Measurements from ENCODE around the gene KIAA0513.

GRCh38 chr16:85003076-85003475, 24.5 kb upstream of the KIAA0513 start:
- TF ChIP-seq POLR2A (IDR thresholded peaks at IDR 0.05; ENCODE audit: extremely low read depth, insufficient read length), result no peak
- TF ChIP-seq, protein P1, sequence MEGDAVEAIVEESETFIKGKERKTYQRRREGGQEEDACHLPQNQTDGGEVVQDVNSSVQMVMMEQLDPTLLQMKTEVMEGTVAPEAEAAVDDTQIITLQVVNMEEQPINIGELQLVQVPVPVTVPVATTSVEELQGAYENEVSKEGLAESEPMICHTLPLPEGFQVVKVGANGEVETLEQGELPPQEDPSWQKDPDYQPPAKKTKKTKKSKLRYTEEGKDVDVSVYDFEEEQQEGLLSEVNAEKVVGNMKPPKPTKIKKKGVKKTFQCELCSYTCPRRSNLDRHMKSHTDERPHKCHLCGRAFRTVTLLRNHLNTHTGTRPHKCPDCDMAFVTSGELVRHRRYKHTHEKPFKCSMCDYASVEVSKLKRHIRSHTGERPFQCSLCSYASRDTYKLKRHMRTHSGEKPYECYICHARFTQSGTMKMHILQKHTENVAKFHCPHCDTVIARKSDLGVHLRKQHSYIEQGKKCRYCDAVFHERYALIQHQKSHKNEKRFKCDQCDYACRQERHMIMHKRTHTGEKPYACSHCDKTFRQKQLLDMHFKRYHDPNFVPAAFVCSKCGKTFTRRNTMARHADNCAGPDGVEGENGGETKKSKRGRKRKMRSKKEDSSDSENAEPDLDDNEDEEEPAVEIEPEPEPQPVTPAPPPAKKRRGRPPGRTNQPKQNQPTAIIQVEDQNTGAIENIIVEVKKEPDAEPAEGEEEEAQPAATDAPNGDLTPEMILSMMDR (IDR thresholded peaks at IDR 0.05; ENCODE audit: low read depth, low read length), result no peak
